ENCODE results near the gene RAMP1.

- no peak for TF ChIP-seq CTCF (IDR thresholded peaks at IDR 0.05; ENCODE audit: insufficient read depth, low read length, poor library complexity, severe bottlenecking)
- TF ChIP-seq EZH2phosphoT487 (conservative IDR thresholded peaks at IDR 0.05; ENCODE audit: low read length), result no peak
Measured at GRCh38 chr2:237869343-237870102, 10.1 kb downstream of the RAMP1 start.

Data from SU-DHL-6 (cell line).